Karpas-422 (cell line): ENCODE measurements around the gene GPC1. TPM values are rescaled to one million over a fixed set of nuclear protein-coding genes. Genes with fewer than 3 reads are reported as not detected.

ENCODE experiments used
- DNase-seq: peaks from one replicate; pipeline ENCODE4 v3.0.0-alpha.2; 2015
- H2AFZ ChIP-seq: fragments of 200-600 bp; sonication (generic); 2 replicates; pipeline ENCODE4 v1.6.1; 2014; ENCODE audit warnings: antibody characterized with exemption, low read length, mixed read lengths
- H3K27ac ChIP-seq: fragments of 200-600 bp; sonication (generic); 2 replicates; pipeline ENCODE4 v1.5.1; 2014; ENCODE audit warnings: mild to moderate bottlenecking, low read length, moderate library complexity
- H3K27me3 ChIP-seq: fragments of 200-600 bp; sonication (generic); 2 replicates; pipeline ENCODE4 v1.6.1; 2014; ENCODE audit warnings: low read length, mixed read lengths
- H3K36me3 ChIP-seq: fragments of 200-600 bp; sonication (generic); 2 replicates; pipeline ENCODE4 v1.6.1; 2014; ENCODE audit warnings: low read length, mixed read lengths; ENCODE audit not compliant: insufficient read depth
- H3K4me1 ChIP-seq: fragments of 200-600 bp; sonication (generic); 2 replicates; pipeline ENCODE4 v1.6.1; 2014; ENCODE audit warnings: mild to moderate bottlenecking, low read length, mixed read lengths
- H3K4me2 ChIP-seq: fragments of 200-600 bp; sonication (generic); 2 replicates; pipeline ENCODE4 v1.6.1; 2014; ENCODE audit warnings: low read length, low read depth, mild to moderate bottlenecking; ENCODE audit not compliant: poor library complexity, severe bottlenecking
- H3K4me3 ChIP-seq: fragments of 200-600 bp; sonication (generic); 2 replicates; pipeline ENCODE4 v1.5.1; 2014; ENCODE audit warnings: mild to moderate bottlenecking, antibody characterized with exemption, low read length, mixed read lengths
- H3K79me2 ChIP-seq: fragments of 200-600 bp; sonication (generic); 2 replicates; pipeline ENCODE4 v1.6.1; 2014; ENCODE audit warnings: mild to moderate bottlenecking, low read length, mixed read lengths
- H3K9ac ChIP-seq: fragments of 200-600 bp; sonication (generic); 2 replicates; pipeline ENCODE4 v1.6.0; 2014; ENCODE audit warnings: low read length
- H3K9me2 ChIP-seq: fragments of 200-600 bp; sonication (generic), shearing (Covaris generic); replicated peaks from 2 replicates; pipeline ENCODE4 v1.6.0; 2014; ENCODE audit warnings: mild to moderate bottlenecking, low read length, moderate library complexity; ENCODE audit not compliant: insufficient read depth
- H3K9me3 ChIP-seq: fragments of 300-700, 200-600 bp; sonication (generic); 2 replicates; pipeline ENCODE4 v1.6.1; 2014; ENCODE audit warnings: low read length, mixed read lengths
- H4K20me1 ChIP-seq: fragments of 200-600 bp; sonication (generic); 2 replicates; pipeline ENCODE4 v1.6.1; 2014; ENCODE audit warnings: mild to moderate bottlenecking, antibody characterized with exemption, low read length, low read depth; ENCODE audit not compliant: insufficient read depth
- total RNA-seq: library from RNA; depleted of rRNA; stranded (reverse); fragments of >200 nt; shearing (Covaris generic); gene quantifications from 2 replicates; pipeline ENCODE4 v1.2.3, GENCODE V29; 2014; ENCODE audit warnings: low replicate concordance

Gene GPC1
- total RNA-seq, 1 experiment from 2014 or later, result 0.60 TPM

DNA sequence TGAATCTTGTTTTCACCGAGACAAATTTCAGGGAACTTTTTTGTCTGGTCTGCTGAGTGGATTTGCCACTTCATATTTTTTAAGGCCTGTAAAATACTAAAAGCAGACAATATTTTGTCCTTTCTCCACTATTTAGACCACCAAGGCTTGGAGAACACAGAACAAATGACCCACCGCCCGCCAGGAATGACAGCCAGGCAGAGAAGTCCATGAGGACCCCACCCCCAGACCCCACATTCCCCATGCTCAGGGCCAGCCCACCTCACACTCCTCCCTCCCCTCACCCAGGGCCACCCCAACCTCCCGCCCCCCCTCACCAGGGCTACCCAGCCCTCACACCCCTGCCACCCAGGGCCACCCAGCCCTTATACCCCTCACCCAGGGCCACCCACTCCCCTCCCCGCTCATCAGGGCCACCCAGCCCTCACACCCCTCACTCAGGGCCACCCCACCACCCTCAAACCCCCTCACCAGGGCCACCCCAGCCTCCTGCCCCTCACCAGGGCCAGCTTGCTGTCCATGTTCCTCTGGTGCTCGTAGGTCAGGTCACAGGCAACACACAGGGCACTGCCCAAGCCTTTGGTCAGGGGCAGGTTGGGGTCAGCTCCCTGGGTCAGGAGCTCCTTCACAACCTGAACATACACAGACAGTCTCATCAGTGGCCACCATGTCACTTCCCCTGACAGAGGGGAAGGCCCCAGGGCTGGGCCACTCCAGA, 71.8 kb downstream of the GPC1 start:
- H3K4me1 ChIP-seq, result no peaks in the 10 kb centered on the region
- no peaks in the 10 kb centered on the region for H3K9me2 ChIP-seq
- H3K9me3 ChIP-seq, result no peaks in the 10 kb centered on the region
- H3K27ac ChIP-seq, result no peak overlapping the region
- H3K4me2 ChIP-seq, result no peak overlapping the region
- no peaks in the 10 kb centered on the region for H3K79me2 ChIP-seq
- no peaks in the 10 kb centered on the region for H3K27me3 ChIP-seq
- H3K9ac ChIP-seq, result no peak overlapping the region
- peaks cover 2% of the 10 kb centered on the region; the same call in 1 of the 2 replicates for H3K36me3 ChIP-seq
- no peak overlapping the region for H3K4me3 ChIP-seq
- H2AFZ ChIP-seq, result no peak overlapping the region
- DNase-seq, result no peak
- no peaks in the 10 kb centered on the region for H4K20me1 ChIP-seq

DNA sequence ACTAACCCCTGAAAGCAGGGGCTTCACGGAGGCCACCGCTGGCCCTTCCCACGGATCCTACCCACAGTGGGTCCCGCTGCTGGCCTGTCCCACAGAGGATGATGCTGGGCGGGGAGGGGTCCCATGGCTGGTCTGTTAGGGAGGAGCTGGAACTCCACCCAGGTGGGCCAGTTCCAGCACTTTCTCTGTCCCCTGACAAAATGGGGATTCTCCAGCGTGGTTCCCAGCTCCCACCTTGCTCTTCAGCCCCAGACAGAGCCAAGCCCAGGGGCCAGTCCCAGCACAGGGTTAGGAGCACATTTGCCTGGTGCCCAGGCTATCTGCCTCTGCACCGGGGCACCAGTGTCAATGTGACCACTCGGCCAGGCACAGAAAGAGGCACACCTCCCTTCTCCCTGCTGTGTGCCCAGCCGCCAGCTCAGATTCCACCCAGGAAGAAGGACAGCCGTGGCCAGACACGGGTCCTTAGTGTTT, 72.4 kb downstream of the GPC1 start:
- no peak overlapping the region for H3K9ac ChIP-seq
- no peaks in the 10 kb centered on the region for H3K27me3 ChIP-seq
- H2AFZ ChIP-seq, result no peak overlapping the region
- no peaks in the 10 kb centered on the region for H4K20me1 ChIP-seq
- H3K9me3 ChIP-seq, result no peaks in the 10 kb centered on the region
- no peak overlapping the region for H3K27ac ChIP-seq
- no peak for DNase-seq
- H3K79me2 ChIP-seq, result 0 out of 2 replicates have a peak, but pooled peaks cover 2% of the 10 kb centered on the region
- H3K4me1 ChIP-seq, result no peaks in the 10 kb centered on the region
- H3K4me2 ChIP-seq, result no peak overlapping the region
- no peaks in the 10 kb centered on the region for H3K9me2 ChIP-seq
- H3K4me3 ChIP-seq, result no peak overlapping the region
- peaks cover 7% of the 10 kb centered on the region; the same call in 1 of the 2 replicates for H3K36me3 ChIP-seq

DNA sequence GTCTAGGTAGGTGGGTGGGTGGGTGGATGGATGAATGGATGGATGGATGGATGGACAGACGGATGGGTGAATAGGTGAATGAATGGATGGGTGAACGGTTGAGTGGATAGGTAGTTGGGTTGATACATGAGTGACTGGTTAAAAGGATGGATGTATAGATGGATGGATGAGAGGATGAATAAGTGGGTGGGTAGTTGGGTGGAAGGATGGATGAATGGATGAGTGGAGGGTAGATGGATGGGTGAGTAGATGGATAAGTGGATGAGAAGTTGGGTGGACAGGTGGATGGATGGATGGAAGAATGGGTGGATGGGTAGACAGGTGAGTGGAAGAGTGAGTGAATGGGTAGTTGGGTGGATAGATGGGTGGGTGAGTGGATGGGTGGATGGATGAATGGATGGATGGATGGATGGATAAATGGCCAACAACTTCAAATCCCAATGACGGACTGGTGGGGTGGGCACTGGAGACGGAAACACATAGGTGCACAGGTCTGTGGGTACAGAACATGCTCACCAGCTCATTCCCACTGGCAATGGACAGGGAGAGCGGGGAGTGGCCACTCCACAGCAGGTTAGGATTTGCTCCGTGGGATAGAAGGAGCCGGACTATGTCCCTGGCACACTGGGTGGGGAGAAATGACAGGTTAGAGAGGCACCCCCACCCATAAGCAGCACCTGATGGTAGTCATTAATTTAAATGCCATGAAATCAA, 73.5 kb downstream of the GPC1 start:
- Histone ChIP-seq H3K9ac (no peak overlapping the region), H3K4me2 (no peak overlapping the region), H3K79me2 (peaks cover 10% of the 10 kb centered on the region), H3K4me3 (no peak overlapping the region), H3K9me2 (no peaks in the 10 kb centered on the region), H3K4me1 (peaks cover under 1% of the 10 kb centered on the region), H3K27ac (no peak overlapping the region), H4K20me1 (no peaks in the 10 kb centered on the region), H3K9me3 (no peaks in the 10 kb centered on the region), H3K36me3 (peaks cover 7% of the 10 kb centered on the region; the same call in 1 of the 2 replicates), H3K27me3 (no peaks in the 10 kb centered on the region), H2AFZ (no peak overlapping the region)
- DNase-seq, result no peak

DNA sequence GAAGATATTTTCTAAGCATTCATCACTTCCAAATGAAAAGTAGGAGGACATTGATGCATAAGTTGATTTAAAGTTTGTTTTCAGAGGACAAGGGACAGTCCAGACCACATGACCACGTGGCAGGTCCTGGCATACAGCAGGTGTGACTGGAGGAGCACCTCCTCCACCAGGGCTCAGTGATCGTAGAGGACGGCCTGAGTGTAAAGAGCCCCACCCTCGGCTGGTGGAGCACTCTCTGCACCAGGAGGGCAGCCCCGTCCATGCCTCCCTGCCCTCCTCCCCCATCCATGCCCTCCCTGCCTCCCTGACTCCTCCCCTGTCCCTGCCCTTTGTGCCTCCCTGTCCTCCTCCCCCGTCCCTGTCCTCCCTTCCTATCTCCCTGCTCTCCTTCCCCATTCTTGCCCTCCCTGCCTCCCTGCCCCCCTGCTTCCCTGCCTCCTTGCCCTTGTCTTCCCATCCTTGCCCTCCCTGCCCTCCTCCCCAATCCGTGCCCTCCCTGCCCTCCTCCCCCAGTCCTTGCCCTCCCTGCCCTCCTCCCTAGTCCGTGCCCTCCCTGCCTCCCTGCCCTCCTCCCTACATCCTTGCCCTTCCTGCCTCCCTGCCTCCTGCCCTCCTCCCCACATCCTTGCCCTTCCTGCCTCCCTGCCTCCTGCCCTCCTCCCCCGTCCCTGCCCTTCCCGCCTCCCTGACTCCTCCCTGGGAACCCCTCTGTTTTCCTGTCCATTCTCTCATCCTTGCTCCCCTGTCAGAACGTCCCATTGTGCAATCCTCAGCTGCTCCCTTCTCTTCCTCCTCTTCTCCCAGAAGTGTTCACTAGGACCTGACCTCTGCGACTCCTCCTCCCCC, 74.4 kb downstream of the GPC1 start:
- Histone ChIP-seq H3K27me3 (no peaks in the 10 kb centered on the region), H4K20me1 (no peaks in the 10 kb centered on the region), H3K4me2 (no peak overlapping the region), H3K79me2 (peaks cover 10% of the 10 kb centered on the region), H2AFZ (no peak overlapping the region), H3K9me2 (no peaks in the 10 kb centered on the region), H3K9me3 (no peaks in the 10 kb centered on the region), H3K27ac (no peak overlapping the region), H3K4me3 (no peak overlapping the region), H3K4me1 (peaks cover 7% of the 10 kb centered on the region), H3K9ac (no peak overlapping the region), H3K36me3 (peaks cover 7% of the 10 kb centered on the region; the same call in 1 of the 2 replicates)
- no peak for DNase-seq

DNA sequence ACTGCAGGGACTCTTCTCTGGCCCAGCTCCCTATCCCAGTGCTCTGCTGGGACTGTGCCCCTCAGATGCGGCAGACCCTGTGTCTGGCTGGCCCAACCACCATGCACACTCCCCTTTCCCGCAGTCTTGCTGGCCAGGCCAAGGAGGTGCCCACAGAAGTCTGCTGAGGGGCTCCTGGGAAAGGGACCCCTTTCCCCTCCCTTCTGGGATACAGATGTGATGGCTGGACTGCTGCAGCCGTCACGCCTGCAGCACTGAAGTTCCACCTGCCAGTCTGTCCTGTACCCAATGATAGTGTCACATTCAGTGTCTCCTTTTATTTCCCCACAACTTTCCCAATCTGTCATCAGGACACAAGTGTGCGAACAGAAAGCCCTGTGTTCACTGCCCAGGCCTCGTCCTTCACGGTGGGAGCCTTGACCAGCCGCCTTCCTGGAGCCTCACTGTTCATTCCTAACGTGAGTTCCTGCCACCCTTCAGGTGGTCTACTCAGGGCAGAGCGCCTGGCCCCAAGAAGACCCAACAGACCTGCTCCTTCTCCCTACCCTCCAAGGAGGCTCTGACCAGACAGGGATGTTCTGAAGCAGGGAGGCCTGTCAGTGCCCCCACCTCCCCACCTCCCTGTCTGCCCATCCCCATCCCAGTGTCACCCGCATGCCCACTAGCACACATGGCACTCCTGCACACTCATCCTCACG, 75.2 kb downstream of the GPC1 start:
- no peak overlapping the region for H3K27ac ChIP-seq
- H4K20me1 ChIP-seq, result no peaks in the 10 kb centered on the region
- DNase-seq, result no peak
- H3K9me3 ChIP-seq, result no peaks in the 10 kb centered on the region
- peaks cover 7% of the 10 kb centered on the region for H3K4me1 ChIP-seq
- H3K79me2 ChIP-seq, result peaks cover 10% of the 10 kb centered on the region
- H3K9ac ChIP-seq, result no peak overlapping the region
- H3K27me3 ChIP-seq, result no peaks in the 10 kb centered on the region
- no peaks in the 10 kb centered on the region for H3K9me2 ChIP-seq
- H3K36me3 ChIP-seq, result peaks cover 7% of the 10 kb centered on the region; the same call in 1 of the 2 replicates
- no peak overlapping the region for H3K4me2 ChIP-seq
- H3K4me3 ChIP-seq, result no peak overlapping the region
- no peak overlapping the region for H2AFZ ChIP-seq

DNA sequence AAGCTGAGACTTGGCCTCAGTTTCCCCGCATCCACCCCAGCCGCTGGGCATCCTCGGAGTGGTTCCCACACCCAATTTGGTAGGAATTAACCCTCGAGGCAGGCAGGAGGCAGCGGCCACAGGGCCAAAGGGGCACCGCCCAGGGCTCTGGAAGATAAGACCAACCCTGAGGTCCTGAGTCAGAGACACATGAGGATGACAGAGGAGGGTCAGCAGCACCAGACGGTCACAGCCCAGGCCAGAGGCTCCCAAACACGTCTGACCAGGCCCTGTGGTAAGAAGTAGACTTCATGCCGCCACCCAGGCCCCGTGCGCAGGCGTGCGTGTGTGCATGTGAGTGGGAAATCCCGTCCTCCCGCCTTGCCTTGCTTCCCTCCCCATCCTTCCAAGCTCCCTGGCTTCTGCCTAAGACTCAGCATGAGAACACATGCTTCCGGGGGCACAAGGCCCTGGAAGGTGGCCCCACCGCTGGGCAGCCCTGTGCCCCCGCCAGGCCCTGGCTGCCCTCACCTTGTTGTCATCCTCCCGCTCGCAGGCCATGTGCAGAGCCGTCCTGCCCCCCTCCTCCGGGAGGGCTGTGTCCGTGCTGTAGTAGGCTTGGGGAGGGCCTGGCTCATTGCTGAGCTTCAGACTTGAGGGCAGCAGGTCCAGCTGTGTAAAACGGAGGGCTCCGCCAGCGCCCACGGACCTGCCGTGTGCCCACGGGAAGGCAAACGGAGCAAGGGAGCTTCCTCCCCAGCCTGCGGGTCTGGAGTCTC, 76.1 kb downstream of the GPC1 start:
- no peaks in the 10 kb centered on the region for H3K9me3 ChIP-seq
- no peaks in the 10 kb centered on the region for H3K27me3 ChIP-seq
- no peak overlapping the region for H3K4me2 ChIP-seq
- H3K27ac ChIP-seq, result no peak overlapping the region
- H3K4me3 ChIP-seq, result no peak overlapping the region
- H3K9me2 ChIP-seq, result no peaks in the 10 kb centered on the region
- H4K20me1 ChIP-seq, result no peaks in the 10 kb centered on the region
- no peak overlapping the region for H2AFZ ChIP-seq
- H3K36me3 ChIP-seq, result peaks cover 7% of the 10 kb centered on the region; the same call in 1 of the 2 replicates
- H3K79me2 ChIP-seq, result peaks cover 10% of the 10 kb centered on the region
- H3K4me1 ChIP-seq, result peaks cover 7% of the 10 kb centered on the region
- no peak overlapping the region for H3K9ac ChIP-seq
- no peak for DNase-seq

DNA sequence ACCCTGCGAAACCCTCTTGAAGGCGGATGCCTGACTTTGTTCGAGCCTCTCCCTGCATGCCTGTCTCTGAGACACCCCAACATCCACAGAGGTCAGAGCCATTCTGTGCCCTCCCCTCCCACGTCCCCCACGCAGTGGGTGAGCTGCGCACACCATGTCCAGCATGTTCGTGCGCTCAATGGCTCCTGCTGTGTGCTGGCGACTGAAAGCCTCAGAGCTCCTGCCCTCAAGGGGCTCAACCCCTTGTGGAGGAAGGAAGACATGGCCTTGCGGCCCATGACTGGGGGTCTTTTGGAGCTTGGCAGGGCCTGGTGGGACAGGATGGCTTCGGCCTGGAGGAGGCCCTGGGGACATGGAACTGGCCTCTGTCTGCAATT, 76.6 kb downstream of the GPC1 start:
- Histone ChIP-seq H3K4me3 (no peak overlapping the region), H3K27me3 (no peaks in the 10 kb centered on the region), H3K79me2 (peaks cover 10% of the 10 kb centered on the region)

More for the DNA sequence above, 76.6 kb downstream of the GPC1 start:
- H3K9me2 ChIP-seq, result no peaks in the 10 kb centered on the region
- no peak overlapping the region for H2AFZ ChIP-seq
- no peak overlapping the region for H3K4me2 ChIP-seq
- no peak overlapping the region for H3K9ac ChIP-seq
- peaks cover 7% of the 10 kb centered on the region; the same call in 1 of the 2 replicates for H3K36me3 ChIP-seq
- peaks cover 7% of the 10 kb centered on the region for H3K4me1 ChIP-seq
- DNase-seq, result no peak
- H4K20me1 ChIP-seq, result no peaks in the 10 kb centered on the region
- no peaks in the 10 kb centered on the region for H3K9me3 ChIP-seq
- H3K27ac ChIP-seq, result no peak overlapping the region
